ENCODE results near the gene TRIP13.

DNA sequence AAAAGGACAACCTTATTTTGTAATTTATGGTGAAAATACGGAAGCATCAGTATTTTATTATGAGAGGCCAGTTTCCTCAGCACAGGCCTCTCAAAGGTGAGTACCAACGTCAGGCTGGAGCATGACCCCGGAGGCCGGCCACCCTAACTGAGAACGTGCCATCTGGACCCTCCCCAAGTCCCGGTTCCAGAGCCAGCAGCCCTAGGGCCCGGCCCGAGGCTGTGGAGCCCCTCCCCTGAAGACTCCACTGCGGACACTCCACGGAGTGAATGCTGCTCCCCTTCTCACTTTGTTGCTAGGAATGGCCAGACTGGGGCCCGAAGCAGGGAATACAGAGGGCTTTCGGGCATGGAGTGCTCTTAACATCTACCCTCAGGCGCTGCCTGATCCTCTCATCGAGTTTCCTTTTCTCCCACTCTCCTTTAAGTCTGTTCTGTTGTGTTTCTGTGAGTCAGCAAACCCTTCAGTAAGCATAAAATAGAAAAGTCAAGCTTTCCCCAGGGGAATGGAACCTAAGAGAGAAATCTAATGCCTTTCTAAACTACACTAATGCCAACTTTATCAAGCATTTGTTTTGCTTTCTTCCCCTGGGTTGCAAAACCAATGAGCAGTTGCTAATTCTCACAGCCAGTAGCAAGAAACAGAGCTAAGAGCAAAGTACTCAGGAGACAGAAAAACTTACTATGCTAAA, 4.6 kb upstream of the TRIP13 start:
- TF ChIP-seq EZH2 (IDR thresholded peaks at IDR 0.05; ENCODE audit: insufficient read depth, poor library complexity, severe bottlenecking) (no peak), EZH2phosphoT487 (IDR thresholded peaks at IDR 0.05; ENCODE audit: insufficient read depth, low read depth) (no peak)
